GM19035 (cell line): ENCODE measurements around the gene DSCAML1.

Experiments used
- ATAC-seq: cut with Tn5 transposase; IDR thresholded peaks from one replicate; pipeline ENCODE4 v1.9.1; 2021; ENCODE audit not compliant: unreplicated experiment

The DSCAML1 gene

GRCh38 chr11:117702946-117703598, 93.9 kb downstream of the DSCAML1 start:
- no peak for ATAC-seq

DNA sequence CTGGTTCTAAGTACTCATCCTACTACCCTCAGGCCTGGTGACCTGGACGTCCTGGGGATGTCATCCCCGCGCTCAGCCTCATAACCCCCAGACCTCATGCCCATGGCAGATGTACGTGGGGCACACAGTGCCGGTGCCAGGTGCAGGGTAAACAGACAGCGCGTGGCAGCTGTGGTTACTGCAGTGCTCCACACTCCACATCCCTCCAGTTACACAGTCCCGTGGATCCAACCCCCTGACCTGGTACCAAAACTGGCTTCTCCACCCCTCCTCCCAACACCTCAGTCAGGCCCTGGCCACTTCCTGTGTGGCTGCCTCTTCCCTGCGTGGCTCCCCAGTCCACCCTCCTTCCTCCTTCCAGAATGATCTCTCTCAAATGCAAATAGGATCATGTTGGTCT, 95.2 kb downstream of the DSCAML1 start:
- no peak for ATAC-seq

DNA sequence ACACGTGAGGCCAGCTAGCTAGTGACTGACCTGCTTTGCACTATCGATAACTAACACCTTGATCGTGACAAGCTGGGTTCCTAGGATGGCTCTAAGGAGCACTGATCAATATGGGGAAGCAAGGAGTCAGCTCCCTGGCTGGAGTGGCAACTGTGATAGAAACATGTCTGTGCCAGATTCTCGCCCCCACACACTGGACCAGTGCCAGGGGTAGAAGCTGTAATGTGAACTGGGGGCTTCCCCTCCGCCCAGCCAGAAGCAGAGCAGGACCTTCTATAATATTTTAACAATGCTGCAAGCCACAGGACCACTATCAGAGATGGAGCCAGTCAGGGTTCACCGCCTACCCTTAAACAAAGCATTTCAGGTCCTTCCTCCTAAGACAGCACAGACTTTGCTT, 96.5 kb downstream of the DSCAML1 start:
- no peak for ATAC-seq

- ATAC-seq: no peak
Observed at GRCh38 chr11:117697319-117697718, 99.7 kb downstream of the DSCAML1 start.

- no peak for ATAC-seq
Observed at GRCh38 chr11:117696540-117696939, 100.5 kb downstream of the DSCAML1 start.

- no peak for ATAC-seq
Observed at GRCh38 chr11:117693344-117693743, 103.7 kb downstream of the DSCAML1 start.

GRCh38 chr11:117691516-117691915, 105.5 kb downstream of the DSCAML1 start:
- ATAC-seq: no peak

- no peak for ATAC-seq
Observed at GRCh38 chr11:117691218-117691514, 105.8 kb downstream of the DSCAML1 start.

DNA sequence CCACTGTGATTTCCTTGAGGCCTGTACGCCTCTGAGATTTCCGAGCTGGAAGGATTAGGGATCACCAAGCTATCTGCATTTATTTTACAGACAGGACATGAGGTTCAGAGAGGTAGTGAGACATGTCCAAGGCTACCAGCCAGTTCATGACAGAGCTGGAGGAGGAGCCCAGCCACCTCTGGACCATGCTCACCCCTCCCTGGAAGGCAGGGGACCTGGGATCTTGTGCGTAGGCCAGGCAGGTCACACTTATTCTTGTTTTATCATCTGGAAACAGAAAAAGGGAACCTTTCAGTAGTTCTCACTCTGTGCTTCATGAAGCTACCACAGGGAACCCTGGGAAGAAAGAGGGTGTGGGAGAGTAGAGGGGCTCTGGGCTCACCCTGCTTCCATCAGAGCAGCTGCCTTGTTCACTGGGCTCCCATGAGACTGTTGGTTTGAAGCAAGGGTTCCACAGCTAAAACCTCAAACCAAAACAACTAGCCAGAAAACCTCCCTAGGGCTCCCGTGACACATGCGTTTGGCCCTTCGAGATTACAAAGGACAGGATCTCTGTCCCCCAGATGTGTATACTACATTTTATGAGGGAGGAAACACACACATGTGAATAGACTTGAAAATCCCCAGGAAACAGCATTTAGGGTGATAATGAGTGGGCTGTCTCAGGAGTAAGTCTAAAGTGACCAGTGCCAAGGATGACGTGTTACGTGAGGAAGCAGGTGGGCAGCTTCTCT, 106.4 kb downstream of the DSCAML1 start:
- no peak for ATAC-seq

GRCh38 chr11:117688255-117688797, 108.7 kb downstream of the DSCAML1 start:
- no peak for ATAC-seq

DNA sequence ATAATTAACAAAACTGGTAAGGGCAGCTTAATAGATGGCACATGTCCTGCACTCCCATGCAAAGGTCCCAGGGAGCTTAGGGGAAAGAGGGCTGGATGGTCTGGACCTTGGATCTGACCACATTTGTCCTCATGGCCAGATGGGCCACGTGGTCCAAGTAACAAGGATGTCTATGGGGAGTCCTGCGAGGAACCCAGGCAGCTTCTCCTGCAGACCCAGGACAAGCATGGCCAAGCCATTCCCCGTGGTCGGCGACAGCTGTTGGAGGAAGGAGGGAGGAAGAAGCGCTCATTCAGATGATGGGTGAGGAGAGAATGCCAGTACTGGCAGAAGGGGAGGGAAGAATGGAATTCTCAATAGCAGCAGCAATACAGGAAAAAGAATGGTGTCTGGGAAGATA, 109.2 kb downstream of the DSCAML1 start:
- ATAC-seq: no peak

GRCh38 chr11:117686711-117687110, 110.3 kb downstream of the DSCAML1 start:
- no peak for ATAC-seq

DNA sequence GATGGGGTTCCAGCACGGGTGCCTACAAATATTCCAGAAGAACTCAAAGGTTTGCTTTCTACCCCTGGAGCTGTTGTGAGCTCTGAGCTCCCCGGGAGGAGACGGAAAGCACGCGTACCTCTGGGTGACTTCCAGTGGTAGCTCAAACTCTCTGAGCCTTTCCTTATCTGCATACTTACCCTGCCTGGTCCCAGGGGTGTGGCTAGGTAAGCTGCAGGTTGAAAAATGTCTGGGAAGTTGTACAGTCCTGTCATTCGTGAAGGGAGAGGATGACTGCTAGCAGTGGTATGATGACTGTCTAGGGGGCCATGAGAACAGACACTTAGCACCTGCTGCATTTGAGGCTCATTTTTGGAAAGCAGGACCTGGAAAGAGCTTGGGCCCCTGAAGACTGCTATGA, 111.5 kb downstream of the DSCAML1 start:
- no peak for ATAC-seq

GRCh38 chr11:117684731-117685130, 112.3 kb downstream of the DSCAML1 start:
- ATAC-seq: no peak

DNA sequence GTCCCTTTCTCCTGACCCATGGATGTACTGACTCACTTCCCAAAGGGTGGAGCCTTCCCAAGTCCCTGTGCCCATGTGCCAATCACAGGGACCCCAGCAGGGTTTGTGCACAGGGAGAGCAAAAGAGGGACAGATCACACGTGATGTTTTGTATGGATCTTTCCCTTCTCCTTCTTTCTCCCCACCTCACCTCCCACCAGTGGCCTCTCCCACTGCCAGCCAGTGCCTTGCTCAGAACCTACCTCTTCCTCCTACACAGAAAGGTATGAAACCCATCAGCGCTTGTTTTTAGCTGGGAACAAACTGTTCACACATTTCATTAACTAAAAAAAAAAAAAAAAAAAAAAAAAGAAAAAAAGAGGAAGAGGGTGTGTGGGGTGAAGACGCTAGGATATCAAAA, 112.9 kb downstream of the DSCAML1 start:
- ATAC-seq: no peak

- ATAC-seq: no peak
Observed at GRCh38 chr11:117681438-117681837, 115.6 kb downstream of the DSCAML1 start.

DNA sequence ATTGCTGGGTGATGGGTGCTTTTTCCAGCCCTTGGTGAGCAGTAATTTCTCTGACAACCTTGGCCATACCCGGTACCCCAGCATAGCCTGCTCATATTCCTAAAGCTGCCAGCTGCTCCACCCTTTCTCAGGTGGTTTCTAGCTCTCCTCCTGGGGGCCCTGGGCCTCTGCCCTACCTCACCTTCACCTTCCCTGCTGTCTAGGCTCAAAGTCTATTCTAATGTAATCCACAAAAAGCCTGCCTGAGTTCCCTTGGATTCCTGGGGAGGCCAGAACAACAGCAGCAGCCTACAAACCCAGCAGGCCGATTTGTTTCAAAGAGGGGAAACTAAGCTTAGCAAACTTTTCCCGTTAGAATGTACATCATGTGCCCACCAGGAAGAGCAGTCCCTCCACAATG, 117.6 kb downstream of the DSCAML1 start:
- no peak for ATAC-seq

- no peak for ATAC-seq
Observed at GRCh38 chr11:117678658-117679406, 118.2 kb downstream of the DSCAML1 start.

- no peak for ATAC-seq
Observed at GRCh38 chr11:117677729-117678310, 119.2 kb downstream of the DSCAML1 start.

DNA sequence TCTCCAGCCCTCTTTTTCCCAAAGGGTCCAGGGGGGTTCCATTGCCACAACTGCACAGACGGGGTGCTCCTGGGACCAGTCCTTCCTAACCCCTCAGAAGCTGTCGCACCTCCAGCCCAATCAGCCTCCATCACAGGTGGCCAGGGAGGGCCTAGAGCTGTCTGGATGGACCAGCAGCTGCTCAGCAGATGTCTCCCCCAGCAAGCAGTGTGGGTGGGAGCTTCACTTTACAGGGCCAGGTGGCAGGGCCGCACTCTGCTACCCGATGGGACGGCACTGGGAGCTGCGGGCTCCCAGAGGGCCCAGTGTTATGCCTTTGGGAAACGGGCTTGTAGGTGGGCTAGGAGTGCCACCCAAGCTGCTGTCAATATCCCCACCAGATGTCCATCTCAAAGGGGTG, 120.5 kb downstream of the DSCAML1 start:
- ATAC-seq: no peak

DNA sequence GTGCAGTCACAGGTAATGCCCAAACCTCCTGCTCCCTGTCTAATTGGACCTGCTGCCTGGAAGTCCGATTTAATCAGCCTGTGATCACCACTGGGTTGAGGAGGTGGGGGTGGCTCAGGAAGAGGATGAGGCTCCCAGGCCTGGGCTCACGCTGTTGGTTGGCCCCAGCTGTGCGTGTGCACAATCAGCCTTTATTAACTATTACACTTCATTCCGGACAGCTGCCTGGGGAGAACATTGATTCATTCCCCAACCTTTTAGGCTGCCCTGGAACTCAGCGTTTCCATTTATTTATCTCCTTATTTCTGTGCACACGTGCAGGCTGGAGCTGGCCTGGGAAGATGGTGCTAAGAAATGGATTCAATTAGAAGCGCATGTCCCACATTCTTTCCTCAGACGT, 123.4 kb downstream of the DSCAML1 start:
- ATAC-seq: no peak

GRCh38 chr11:117671370-117671769, 125.6 kb downstream of the DSCAML1 start:
- ATAC-seq: no peak
